DMS153 treated with DMSO at 0.1 percent for 48 hours (cell line): ENCODE data around the gene RSPH3.
A peak's percentile ranks its signal among the peaks of the same experiment; 100 is the strongest.
"Not testable (repeated sequence)": the region's sequence is repeated elsewhere in the genome, so short reads cannot be mapped to it uniquely, and the experiment has no call there.

Experiments used
- DNase-seq: peaks from one replicate; lab custom pipeline; 2025; ENCODE audit not compliant: unreplicated experiment; lab: John Stamatoyannopoulos, UW

Gene RSPH3

GRCh38 chr6:158977382-158977781, 22.6 kb downstream of the RSPH3 start:
- DNase-seq: no peak

- peak; percentile 68 for DNase-seq
Observed at GRCh38 chr6:158972241-158973233, 27.5 kb downstream of the RSPH3 start.

- no peak for DNase-seq
Observed at GRCh38 chr6:158970640-158971275, 29.2 kb downstream of the RSPH3 start.

GRCh38 chr6:158969148-158969547, 30.9 kb downstream of the RSPH3 start:
- no peak for DNase-seq

- no peak for DNase-seq
Observed at GRCh38 chr6:158963020-158963808, 36.8 kb downstream of the RSPH3 start.

- DNase-seq: no peak
Observed at GRCh38 chr6:158962371-158962770, 37.6 kb downstream of the RSPH3 start.

- DNase-seq: no peak
Observed at GRCh38 chr6:158960026-158960425, 40.0 kb downstream of the RSPH3 start.

- no peak for DNase-seq
Observed at GRCh38 chr6:158959552-158959951, 40.5 kb downstream of the RSPH3 start.

GRCh38 chr6:158958504-158959386, 41.3 kb downstream of the RSPH3 start:
- DNase-seq: no peak

- DNase-seq: no peak
Observed at GRCh38 chr6:158955255-158955654, 44.7 kb downstream of the RSPH3 start.

GRCh38 chr6:158954753-158955152, 45.2 kb downstream of the RSPH3 start:
- DNase-seq: no peak

GRCh38 chr6:158952011-158952410, 48.0 kb downstream of the RSPH3 start:
- not testable (repeated sequence) for DNase-seq

- DNase-seq: not testable (repeated sequence)
Observed at GRCh38 chr6:158951565-158951964, 48.4 kb downstream of the RSPH3 start.

- DNase-seq: no peak
Observed at GRCh38 chr6:158947284-158947683, 52.7 kb downstream of the RSPH3 start.

- no peak for DNase-seq
Observed at GRCh38 chr6:158943380-158944032, 56.5 kb downstream of the RSPH3 start.

GRCh38 chr6:158942349-158942748, 57.7 kb downstream of the RSPH3 start:
- DNase-seq: no peak

- no peak for DNase-seq
Observed at GRCh38 chr6:158941246-158941645, 58.8 kb downstream of the RSPH3 start.

GRCh38 chr6:158939255-158940159, 60.5 kb downstream of the RSPH3 start:
- DNase-seq: no peak

GRCh38 chr6:158938811-158939254, 61.2 kb downstream of the RSPH3 start:
- DNase-seq: no peak
